Measurements from ENCODE around the gene SH3BP4. TPM values are rescaled to one million over a fixed set of nuclear protein-coding genes. Genes with fewer than 3 reads are reported as not detected.

Gene SH3BP4
- total RNA-seq, 1 donor from 2014 or later = 58.6 TPM

- peaks cover 8% of the 10 kb centered on the region for H3K4me1 Mint-ChIP-seq (ENCODE audit: unreplicated experiment)
- H3K36me3 Mint-ChIP-seq (ENCODE audit: low read depth, unreplicated experiment) = peaks cover 11% of the 10 kb centered on the region
- TF ChIP-seq CTCF (IDR thresholded peaks at IDR 0.05; ENCODE audit: unreplicated experiment) = no peak
- H3K27ac Mint-ChIP-seq (ENCODE audit: unreplicated experiment) = no peak overlapping the region
- H3K9me3 Mint-ChIP-seq (ENCODE audit: unreplicated experiment) = no peaks in the 10 kb centered on the region
- H3K4me3 Mint-ChIP-seq (ENCODE audit: unreplicated experiment) = no peak overlapping the region
- peaks cover 7% of the 10 kb centered on the region for H3K27me3 Mint-ChIP-seq (ENCODE audit: unreplicated experiment)
- no peak for DNase-seq (ENCODE audit: low spot score)
Measured at GRCh38 chr2:235059161-235059560, 107.3 kb downstream of the SH3BP4 start.

- TF ChIP-seq CTCF (IDR thresholded peaks at IDR 0.05; ENCODE audit: unreplicated experiment) = no peak
- Mint-ChIP-seq H3K4me1 (ENCODE audit: unreplicated experiment) (no peaks in the 10 kb centered on the region), H3K27ac (ENCODE audit: unreplicated experiment) (no peak overlapping the region), H3K36me3 (ENCODE audit: low read depth, unreplicated experiment) (no peaks in the 10 kb centered on the region), H3K4me3 (ENCODE audit: unreplicated experiment) (no peak overlapping the region), H3K27me3 (ENCODE audit: unreplicated experiment) (peaks cover 7% of the 10 kb centered on the region), H3K9me3 (ENCODE audit: unreplicated experiment) (no peaks in the 10 kb centered on the region)
- DNase-seq (ENCODE audit: low spot score) = no peak
Measured at GRCh38 chr2:235061656-235062055, 109.8 kb downstream of the SH3BP4 start.

GRCh38 chr2:235063471-235063961, 111.7 kb downstream of the SH3BP4 start:
- no peak for DNase-seq (ENCODE audit: low spot score)
- Mint-ChIP-seq H3K4me3 (ENCODE audit: unreplicated experiment) (no peak overlapping the region), H3K4me1 (ENCODE audit: unreplicated experiment) (no peaks in the 10 kb centered on the region), H3K27me3 (ENCODE audit: unreplicated experiment) (peaks cover 2% of the 10 kb centered on the region), H3K27ac (ENCODE audit: unreplicated experiment) (no peak overlapping the region), H3K36me3 (ENCODE audit: low read depth, unreplicated experiment) (no peaks in the 10 kb centered on the region), H3K9me3 (ENCODE audit: unreplicated experiment) (no peaks in the 10 kb centered on the region)
- TF ChIP-seq CTCF (IDR thresholded peaks at IDR 0.05; ENCODE audit: unreplicated experiment) = no peak

- no peak for DNase-seq (ENCODE audit: low spot score)
- no peaks in the 10 kb centered on the region for H3K4me1 Mint-ChIP-seq (ENCODE audit: unreplicated experiment)
- TF ChIP-seq CTCF (IDR thresholded peaks at IDR 0.05; ENCODE audit: unreplicated experiment) = no peak
- H3K9me3 Mint-ChIP-seq (ENCODE audit: unreplicated experiment) = no peaks in the 10 kb centered on the region
- H3K36me3 Mint-ChIP-seq (ENCODE audit: low read depth, unreplicated experiment) = no peaks in the 10 kb centered on the region
- no peak overlapping the region for H3K27ac Mint-ChIP-seq (ENCODE audit: unreplicated experiment)
- no peak overlapping the region for H3K4me3 Mint-ChIP-seq (ENCODE audit: unreplicated experiment)
- H3K27me3 Mint-ChIP-seq (ENCODE audit: unreplicated experiment) = no peaks in the 10 kb centered on the region
Measured at GRCh38 chr2:235064976-235065375, 113.2 kb downstream of the SH3BP4 start.

GRCh38 chr2:235066490-235066889, 114.7 kb downstream of the SH3BP4 start:
- H3K27me3 Mint-ChIP-seq (ENCODE audit: unreplicated experiment) = no peaks in the 10 kb centered on the region
- no peak for TF ChIP-seq CTCF (IDR thresholded peaks at IDR 0.05; ENCODE audit: unreplicated experiment)
- H3K27ac Mint-ChIP-seq (ENCODE audit: unreplicated experiment) = no peak overlapping the region
- H3K4me1 Mint-ChIP-seq (ENCODE audit: unreplicated experiment) = no peaks in the 10 kb centered on the region
- H3K36me3 Mint-ChIP-seq (ENCODE audit: low read depth, unreplicated experiment) = no peaks in the 10 kb centered on the region
- no peak overlapping the region for H3K4me3 Mint-ChIP-seq (ENCODE audit: unreplicated experiment)
- H3K9me3 Mint-ChIP-seq (ENCODE audit: unreplicated experiment) = no peaks in the 10 kb centered on the region
- DNase-seq (ENCODE audit: low spot score) = no peak
